HUES48 (cell line): ENCODE data around the gene CHM.
A peak's percentile ranks its signal among the peaks of the same experiment; 100 is the strongest.
"Not testable (repeated sequence)": the region's sequence is repeated elsewhere in the genome, so short reads cannot be mapped to it uniquely, and the experiment has no call there.

Experiments used
- H3K27ac ChIP-seq: one replicate; pipeline ENCODE4 v1.7.0; 2013; ENCODE audit warnings: low read depth, low read length, inconsistent platforms
- H3K27me3 ChIP-seq: 2 replicates; pipeline ENCODE4 v1.6.1; 2013; ENCODE audit warnings: mild to moderate bottlenecking, low read length; ENCODE audit not compliant: control insufficient read depth, insufficient read depth
- H3K36me3 ChIP-seq: 2 replicates; pipeline ENCODE4 v1.6.1; 2013; ENCODE audit warnings: low read length; ENCODE audit not compliant: control insufficient read depth, insufficient read depth
- H3K4me1 ChIP-seq: 2 replicates; pipeline ENCODE4 v1.6.1; 2013; ENCODE audit warnings: mild to moderate bottlenecking, low read length; ENCODE audit not compliant: control insufficient read depth, insufficient read depth
- H3K4me3 ChIP-seq: 2 replicates; pipeline ENCODE4 v1.5.1; 2013; ENCODE audit warnings: mild to moderate bottlenecking, low read depth, low read length
- H3K9ac ChIP-seq: 2 replicates; pipeline ENCODE4 v1.6.1; 2013; ENCODE audit warnings: mild to moderate bottlenecking, low read depth, low read length, moderate library complexity
- H3K9me3 ChIP-seq: 2 replicates; pipeline ENCODE4 v1.6.1; 2013; ENCODE audit warnings: low read length; ENCODE audit not compliant: control insufficient read depth, insufficient read depth

CHM gene

GRCh38 chrX:86023811-86024210 lies 23.5 kb downstream of the CHM start:
- no peak overlapping the region for H3K27ac ChIP-seq
- H3K4me1 ChIP-seq: no peaks in the 10 kb centered on the region
- no peak overlapping the region for H3K9ac ChIP-seq
- H3K9me3 ChIP-seq: no peaks in the 10 kb centered on the region
- H3K4me3 ChIP-seq: no peak overlapping the region
- no peaks in the 10 kb centered on the region for H3K27me3 ChIP-seq
- H3K36me3 ChIP-seq: peaks cover 17% of the 10 kb centered on the region; the same call in 1 of the 2 replicates

- H3K4me3 ChIP-seq: no peak overlapping the region
- no peaks in the 10 kb centered on the region; the same call in 1 of the 2 replicates for H3K9me3 ChIP-seq
- peaks cover 17% of the 10 kb centered on the region; the same call in 1 of the 2 replicates for H3K36me3 ChIP-seq
- no peak overlapping the region for H3K27ac ChIP-seq
- H3K27me3 ChIP-seq: no peaks in the 10 kb centered on the region
- no peaks in the 10 kb centered on the region for H3K4me1 ChIP-seq
- H3K9ac ChIP-seq: no peak overlapping the region
Measured at GRCh38 chrX:86021652-86022289, 25.6 kb downstream of the CHM start.

- H3K4me3 ChIP-seq: no peak overlapping the region
- no peak overlapping the region for H3K9ac ChIP-seq
- H3K36me3 ChIP-seq: no peaks in the 10 kb centered on the region
- peak overlapping the region; percentile 35 for H3K27ac ChIP-seq
- H3K4me1 ChIP-seq: peaks cover 30% of the 10 kb centered on the region
- no peaks in the 10 kb centered on the region; the same call in 1 of the 2 replicates for H3K9me3 ChIP-seq
- no peaks in the 10 kb centered on the region for H3K27me3 ChIP-seq
Measured at GRCh38 chrX:86016139-86016538, 31.2 kb downstream of the CHM start.

GRCh38 chrX:86014959-86015358 lies 32.4 kb downstream of the CHM start:
- H3K27me3 ChIP-seq, H3K4me3 ChIP-seq, H3K9me3 ChIP-seq, H3K9ac ChIP-seq, H3K36me3 ChIP-seq, H3K27ac ChIP-seq: not testable (repeated sequence)
- peaks cover 30% of the 10 kb centered on the region for H3K4me1 ChIP-seq

GRCh38 chrX:86014421-86014820 lies 32.9 kb downstream of the CHM start:
- Histone ChIP-seq H3K36me3 (no peaks in the 10 kb centered on the region), H3K27ac (no peak overlapping the region), H3K27me3 (no peaks in the 10 kb centered on the region), H3K4me1 (peaks cover 30% of the 10 kb centered on the region), H3K4me3 (no peak overlapping the region), H3K9ac (no peak overlapping the region), H3K9me3 (no peaks in the 10 kb centered on the region; the same call in 1 of the 2 replicates)

GRCh38 chrX:86013792-86014191 lies 33.6 kb downstream of the CHM start:
- Histone ChIP-seq H3K9ac (no peak overlapping the region), H3K4me3 (no peak overlapping the region), H3K27ac (no peak overlapping the region), H3K36me3 (no peaks in the 10 kb centered on the region), H3K4me1 (peaks cover 30% of the 10 kb centered on the region), H3K9me3 (no peaks in the 10 kb centered on the region; the same call in 1 of the 2 replicates), H3K27me3 (no peaks in the 10 kb centered on the region)

GRCh38 chrX:86012188-86012587 lies 35.2 kb downstream of the CHM start:
- H3K9me3 ChIP-seq: peaks cover 5% of the 10 kb centered on the region; the same call in 1 of the 2 replicates
- peak overlapping the region; percentile 28 for H3K27ac ChIP-seq
- no peak overlapping the region for H3K9ac ChIP-seq
- H3K4me1 ChIP-seq: peaks cover 30% of the 10 kb centered on the region
- H3K27me3 ChIP-seq: no peaks in the 10 kb centered on the region
- H3K4me3 ChIP-seq: no peak overlapping the region
- H3K36me3 ChIP-seq: no peaks in the 10 kb centered on the region

GRCh38 chrX:86009803-86010202 lies 37.6 kb downstream of the CHM start:
- not testable (repeated sequence) for H3K9ac ChIP-seq, H3K27ac ChIP-seq, H3K9me3 ChIP-seq, H3K36me3 ChIP-seq, H3K27me3 ChIP-seq, H3K4me3 ChIP-seq
- H3K4me1 ChIP-seq: peaks cover 27% of the 10 kb centered on the region

GRCh38 chrX:86007891-86008290 lies 39.5 kb downstream of the CHM start:
- not testable (repeated sequence) for H3K27me3 ChIP-seq, H3K9ac ChIP-seq, H3K27ac ChIP-seq, H3K4me3 ChIP-seq, H3K9me3 ChIP-seq, H3K36me3 ChIP-seq
- peaks cover 13% of the 10 kb centered on the region for H3K4me1 ChIP-seq

- H3K9ac ChIP-seq: no peak overlapping the region
- H3K27me3 ChIP-seq: no peaks in the 10 kb centered on the region
- H3K4me3 ChIP-seq: peak overlapping the region; percentile 0; the same call in 1 of the 2 replicates
- no peaks in the 10 kb centered on the region for H3K36me3 ChIP-seq
- H3K27ac ChIP-seq: peak overlapping the region; percentile 87
- peaks cover 23% of the 10 kb centered on the region for H3K4me1 ChIP-seq
- no peaks in the 10 kb centered on the region for H3K9me3 ChIP-seq
Measured at GRCh38 chrX:86002076-86002896, 45.1 kb downstream of the CHM start.

- Histone ChIP-seq H3K36me3 (no peaks in the 10 kb centered on the region), H3K27ac (no peak overlapping the region), H3K9ac (no peak overlapping the region), H3K27me3 (no peaks in the 10 kb centered on the region), H3K4me3 (no peak overlapping the region), H3K4me1 (peaks cover 56% of the 10 kb centered on the region), H3K9me3 (no peaks in the 10 kb centered on the region)
Measured at GRCh38 chrX:85998954-85999353, 48.4 kb downstream of the CHM start.
